Measurements from ENCODE around the gene IL6ST.

- TF ChIP-seq CTCF (IDR thresholded peaks at IDR 0.05) (no peak), REST (IDR thresholded peaks at IDR 0.05; ENCODE audit: insufficient read depth in 1 of 2, low read depth in 2 of 2, low read length in 1 of 2) (no peak)
Observed at GRCh38 chr5:56039985-56040384, 45.2 kb upstream of the IL6ST start.

Measured in Panc1 (cell line).